CD4-positive, alpha-beta T cell treated with Interleukin-4 for 1 hour (primary cell): ENCODE data around the gene TMEM140.
"Not testable (repeated sequence)": the region's sequence is repeated elsewhere in the genome, so short reads cannot be mapped to it uniquely, and the experiment has no call there.

Source experiments
- DNase-seq, 2 donors: peaks; one replicate each; pipeline ENCODE4 v3.0.0-alpha.2; 2020 to 2022

Gene TMEM140

DNA sequence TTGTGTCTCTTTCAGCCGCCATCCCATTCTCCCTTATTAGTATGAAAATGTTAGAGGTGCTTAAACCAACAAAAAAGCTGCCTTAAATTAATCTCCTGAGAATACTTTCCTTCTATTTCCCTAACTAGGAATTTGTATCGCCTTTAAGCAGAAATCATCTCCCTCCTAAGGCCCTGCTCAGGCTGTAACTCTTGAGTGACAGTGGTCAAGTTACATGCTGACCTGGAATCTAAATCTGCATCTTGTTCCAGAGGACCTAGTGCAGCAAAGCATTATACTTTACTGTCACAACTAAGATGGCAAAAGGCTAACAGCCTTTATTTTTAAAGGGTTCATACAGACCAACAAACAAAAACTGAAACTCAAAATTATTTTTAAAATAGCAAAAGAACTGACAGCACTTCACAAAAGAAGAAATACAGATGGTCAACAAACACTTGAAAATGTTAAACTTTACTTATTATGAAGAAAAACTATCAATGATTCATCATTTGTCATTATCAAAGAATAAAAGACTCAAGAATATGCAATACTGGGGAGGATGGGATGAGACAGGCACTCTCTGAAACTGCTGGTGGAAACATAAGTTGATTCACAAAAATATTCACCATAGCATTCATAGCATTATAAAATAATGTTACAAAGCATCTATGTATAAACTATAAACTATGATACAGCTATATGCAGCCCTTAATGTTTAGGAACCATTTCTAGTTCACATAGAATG, 11.7 kb downstream of the TMEM140 start:
- DNase-seq, result no peak

DNA sequence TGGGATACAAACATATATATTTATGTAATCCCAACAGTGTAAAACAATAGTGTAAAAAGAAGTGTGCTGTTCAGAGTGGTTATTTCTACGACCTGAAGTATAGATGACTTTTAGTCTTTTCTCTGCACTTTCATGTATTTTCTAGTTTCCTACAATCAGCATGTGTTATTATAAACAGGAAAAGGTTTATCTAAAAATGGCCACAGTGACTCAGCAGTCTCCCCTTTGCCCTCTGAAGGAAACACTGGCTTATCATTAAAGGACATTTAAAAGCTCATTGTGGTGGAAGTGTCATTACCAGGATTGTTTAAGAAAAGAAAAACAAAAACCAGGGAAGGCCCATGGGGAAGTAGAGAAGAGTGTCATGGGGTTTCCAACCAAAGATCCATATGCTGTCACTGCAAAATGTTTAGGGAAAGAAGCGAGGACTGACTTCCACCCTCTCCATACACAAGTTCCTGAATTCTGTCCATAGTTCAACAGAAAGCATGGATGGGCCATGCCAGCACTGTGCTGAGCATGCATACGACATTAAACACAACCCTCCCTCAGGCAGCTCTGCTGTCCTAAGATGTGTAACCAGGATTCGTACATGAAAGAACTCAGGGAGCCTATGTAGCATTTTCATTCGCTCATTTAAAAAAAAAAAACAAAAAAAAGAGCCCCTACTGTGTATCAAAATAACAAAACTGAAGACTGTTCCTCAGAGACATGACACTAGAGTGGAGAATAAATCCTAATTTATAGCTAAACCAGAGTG, 12.4 kb downstream of the TMEM140 start:
- no peak for DNase-seq

DNA sequence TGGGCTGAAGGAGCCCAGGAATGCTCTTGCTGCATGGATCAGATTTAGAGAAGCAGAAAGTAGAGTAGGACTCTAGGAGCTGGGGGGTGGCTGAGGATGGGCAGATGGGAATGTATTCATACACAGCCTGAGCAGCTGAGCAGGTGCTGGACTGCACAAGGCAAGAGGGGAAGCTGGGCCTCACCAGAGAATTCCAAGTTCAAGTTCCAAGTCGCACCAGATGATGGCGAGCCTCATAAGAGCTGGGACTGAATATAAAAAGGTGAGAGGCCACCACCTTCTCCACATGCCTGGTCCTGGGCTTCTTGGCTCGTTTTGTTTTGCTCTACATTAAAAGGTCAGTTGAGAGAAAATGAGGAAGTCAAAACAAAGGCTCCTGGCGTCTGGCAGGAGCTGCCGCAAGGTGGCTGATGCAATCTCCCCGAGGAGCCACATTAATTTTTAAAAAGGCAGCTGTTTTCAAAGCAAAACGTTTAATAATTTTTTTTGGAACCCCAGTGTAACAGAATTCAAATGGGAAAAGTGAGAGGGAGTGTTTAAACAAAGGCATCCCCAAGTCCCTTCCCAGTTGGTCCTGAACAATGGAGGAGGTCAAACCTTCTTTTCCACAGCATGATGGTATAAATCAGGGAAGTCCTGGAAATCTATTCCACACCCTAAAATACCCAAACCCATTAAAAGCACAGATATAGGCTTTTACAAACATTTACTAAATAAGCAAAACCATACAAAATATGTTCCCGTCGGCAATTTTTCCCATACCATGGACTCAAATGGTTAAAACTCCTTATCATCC, 13.2 kb downstream of the TMEM140 start:
- DNase-seq, result peak in 1 of 2 donors; percentile 25

DNA sequence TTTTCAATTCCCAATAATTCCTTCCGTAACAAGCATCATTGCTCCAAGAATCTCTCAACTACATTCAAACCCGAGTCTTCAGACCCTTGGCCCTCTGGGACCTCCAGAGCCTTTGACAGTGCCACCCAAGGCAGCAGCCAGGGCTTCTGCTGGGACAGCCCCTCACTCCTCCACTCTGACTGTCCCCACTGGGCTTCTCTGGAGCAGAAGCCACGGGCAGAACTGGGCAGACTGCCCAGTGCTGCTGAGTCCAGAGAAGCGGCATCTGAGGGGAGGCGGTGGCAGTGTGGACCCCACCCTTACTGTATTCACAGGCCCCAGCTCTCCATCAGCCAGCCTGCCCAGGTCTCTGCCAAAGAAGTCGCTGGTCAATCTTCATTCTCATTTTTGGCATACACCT, 13.8 kb downstream of the TMEM140 start:
- no peak for DNase-seq

DNA sequence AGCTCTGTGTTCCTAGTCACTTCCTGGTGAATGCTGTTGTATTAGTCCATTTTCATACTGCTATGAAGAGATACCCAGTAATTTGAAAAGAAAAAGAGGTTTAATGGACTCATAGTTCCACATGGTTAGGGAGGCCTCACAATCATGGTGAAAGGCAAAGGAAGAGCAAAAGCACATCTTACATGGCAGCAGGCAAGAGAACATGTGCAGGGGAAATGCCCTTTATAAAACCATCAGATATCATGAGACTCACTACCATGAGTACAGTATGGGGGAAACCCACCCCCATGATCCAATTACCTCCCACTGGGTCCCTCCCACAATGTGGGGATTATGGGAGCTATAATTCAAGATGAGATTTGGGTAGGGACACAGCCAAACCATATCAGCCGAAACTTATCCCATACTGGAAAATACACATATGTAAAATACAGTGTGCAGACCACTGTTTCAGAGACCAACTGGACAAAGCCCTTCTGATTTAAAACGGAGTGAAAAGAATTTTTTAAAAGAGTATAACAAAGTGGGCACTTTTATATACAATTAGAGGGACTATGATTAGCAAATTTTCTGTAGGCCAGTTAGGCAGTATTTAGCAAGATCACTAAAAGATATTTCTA, 14.6 kb downstream of the TMEM140 start:
- no peak for DNase-seq

DNA sequence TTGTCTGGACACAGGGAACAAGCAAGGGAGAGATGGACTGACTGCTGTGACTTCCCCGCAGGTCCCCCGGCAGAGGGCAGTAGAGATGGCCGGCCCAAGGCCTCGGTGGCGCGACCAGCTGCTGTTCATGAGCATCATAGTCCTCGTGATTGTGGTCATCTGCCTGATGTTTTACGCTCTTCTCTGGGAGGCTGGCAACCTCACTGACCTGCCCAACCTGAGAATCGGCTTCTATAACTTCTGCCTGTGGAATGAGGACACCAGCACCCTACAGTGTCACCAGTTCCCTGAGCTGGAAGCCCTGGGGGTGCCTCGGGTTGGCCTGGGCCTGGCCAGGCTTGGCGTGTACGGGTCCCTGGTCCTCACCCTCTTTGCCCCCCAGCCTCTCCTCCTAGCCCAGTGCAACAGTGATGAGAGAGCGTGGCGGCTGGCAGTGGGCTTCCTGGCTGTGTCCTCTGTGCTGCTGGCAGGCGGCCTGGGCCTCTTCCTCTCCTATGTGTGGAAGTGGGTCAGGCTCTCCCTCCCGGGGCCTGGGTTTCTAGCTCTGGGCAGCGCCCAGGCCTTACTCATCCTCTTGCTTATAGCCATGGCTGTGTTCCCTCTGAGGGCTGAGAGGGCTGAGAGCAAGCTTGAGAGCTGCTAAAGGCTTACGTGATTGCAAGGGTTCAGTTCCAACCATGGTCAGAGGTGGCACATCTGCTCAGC, 16.6 kb downstream of the TMEM140 start:
- no peak for DNase-seq

DNA sequence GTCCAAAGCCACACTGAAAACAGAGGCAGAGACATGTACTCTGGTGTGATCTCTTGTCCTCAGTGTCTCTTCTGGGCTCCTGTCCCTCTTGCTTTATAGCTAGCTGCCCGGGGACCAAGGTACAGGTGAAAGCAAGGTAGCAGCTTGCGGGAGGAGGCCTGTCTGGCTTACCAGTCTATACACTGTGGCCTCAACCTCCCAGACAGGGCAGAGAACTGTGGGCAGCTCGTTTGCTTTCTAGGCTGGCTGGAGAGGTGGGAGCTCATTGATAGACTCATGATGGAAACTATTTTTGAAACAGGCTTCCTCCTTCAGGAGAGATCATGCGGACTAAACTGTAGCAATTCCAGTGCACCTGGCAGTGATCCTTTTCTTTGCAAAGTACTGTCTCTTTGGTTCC, 18.0 kb downstream of the TMEM140 start:
- DNase-seq, result no peak

DNA sequence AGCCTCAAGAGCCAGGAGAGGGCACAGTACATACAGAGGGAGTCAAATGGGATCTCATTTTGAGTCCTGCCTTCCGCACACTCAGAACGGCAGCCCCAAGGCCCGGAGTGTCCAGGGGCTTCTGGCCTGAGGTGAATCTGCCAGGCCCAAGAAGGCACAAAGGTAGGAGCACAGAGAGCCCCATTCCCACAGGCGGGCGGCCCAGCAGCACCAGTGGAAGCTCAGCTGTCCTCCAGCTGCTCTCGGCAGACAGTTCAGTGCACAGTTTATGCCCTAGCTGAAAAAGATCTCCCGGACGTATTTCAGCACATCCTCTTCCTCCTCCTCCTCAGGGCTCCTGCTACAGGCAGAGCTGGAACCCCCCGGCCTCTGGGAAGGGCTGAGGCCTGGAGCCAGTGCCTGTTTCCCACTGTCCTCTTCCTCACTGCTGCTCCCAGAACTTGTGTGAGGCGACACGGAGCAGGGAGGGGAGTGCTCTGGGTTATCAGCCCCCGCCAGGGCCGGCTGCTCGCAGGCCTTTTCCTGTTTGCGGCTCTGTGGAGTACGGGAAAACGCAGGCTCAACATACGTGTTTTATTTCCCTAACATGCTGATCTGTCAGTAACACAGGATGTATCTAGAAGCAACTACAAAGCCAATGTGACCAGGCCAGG, 18.6 kb downstream of the TMEM140 start:
- no peak for DNase-seq

DNA sequence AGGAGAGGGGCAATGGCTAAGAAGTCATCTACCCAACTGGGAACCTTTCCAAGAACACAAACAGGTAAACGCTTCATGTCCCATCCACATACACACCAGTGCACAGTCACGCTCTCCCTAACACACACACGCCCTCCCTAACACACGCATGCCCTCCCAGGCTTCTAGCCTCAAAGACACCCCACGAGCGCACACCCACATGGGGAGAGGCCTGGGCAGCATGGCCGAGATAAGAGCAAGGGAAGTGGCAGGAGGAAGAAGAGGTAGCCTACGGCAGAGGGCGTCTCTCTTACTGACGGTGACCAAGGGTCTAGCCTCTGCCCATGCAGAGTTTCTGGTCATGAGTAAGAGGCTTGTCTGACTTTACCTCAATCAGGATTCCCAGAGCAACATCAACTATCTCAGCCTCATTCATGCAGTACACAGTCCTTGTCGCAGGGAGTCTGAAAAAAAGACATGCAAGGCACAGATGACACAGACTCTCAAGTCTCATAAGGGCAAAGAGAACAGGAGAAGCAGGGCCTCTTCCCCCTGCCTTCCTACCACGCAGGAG, 19.6 kb downstream of the TMEM140 start:
- DNase-seq, result no peak

DNA sequence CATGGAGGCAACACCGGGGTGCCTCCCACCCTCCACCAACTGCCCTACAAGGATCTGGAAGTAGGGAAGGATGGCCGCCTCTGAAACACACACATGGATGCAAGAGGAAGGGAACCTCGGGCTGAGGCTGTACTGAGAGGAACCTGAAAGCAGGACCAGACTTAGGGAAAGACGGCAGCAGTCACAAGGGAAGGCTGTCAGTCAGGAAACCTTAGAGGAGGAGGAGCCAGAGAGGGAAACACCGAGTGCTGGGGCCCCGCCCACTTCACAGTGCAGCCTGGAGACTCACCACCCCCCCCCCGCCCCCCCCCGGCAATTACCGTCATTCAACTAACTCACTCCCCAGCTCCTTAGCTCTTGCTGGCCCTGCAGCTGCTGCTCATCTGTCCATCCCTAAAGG, 20.1 kb downstream of the TMEM140 start:
- DNase-seq, result peak; percentile 43 to 47

DNA sequence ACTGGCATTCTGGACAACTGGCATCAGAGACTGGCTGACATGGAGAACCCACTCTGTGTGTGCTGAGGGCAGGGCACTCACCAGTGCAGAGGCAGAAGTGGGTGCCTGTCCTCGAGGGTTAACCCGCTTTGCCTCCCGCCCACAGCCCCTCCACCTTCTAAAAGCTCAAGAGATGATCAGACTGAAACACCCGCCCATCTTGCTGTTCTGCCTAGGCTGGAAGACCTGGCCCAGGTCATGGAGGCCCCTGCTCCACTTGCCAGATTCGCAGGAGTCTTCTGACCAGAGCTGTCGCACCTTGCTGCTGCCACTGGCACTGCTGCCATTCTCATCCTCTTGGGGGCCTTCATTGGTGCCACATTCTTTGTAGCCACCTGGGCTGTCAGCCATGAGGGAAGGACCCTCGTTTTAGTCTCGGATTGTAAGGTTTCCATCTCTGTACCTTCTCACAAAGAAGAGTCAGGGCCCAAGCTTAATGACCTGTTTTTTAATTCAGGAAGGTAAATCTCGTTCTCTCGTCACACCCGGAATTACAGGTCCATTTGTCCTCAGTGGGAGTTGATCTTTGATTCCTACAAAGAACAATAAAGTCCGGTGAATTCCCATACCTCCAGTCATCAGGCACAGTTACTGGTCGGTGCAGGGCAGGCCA, 20.7 kb downstream of the TMEM140 start:
- no peak for DNase-seq

DNA sequence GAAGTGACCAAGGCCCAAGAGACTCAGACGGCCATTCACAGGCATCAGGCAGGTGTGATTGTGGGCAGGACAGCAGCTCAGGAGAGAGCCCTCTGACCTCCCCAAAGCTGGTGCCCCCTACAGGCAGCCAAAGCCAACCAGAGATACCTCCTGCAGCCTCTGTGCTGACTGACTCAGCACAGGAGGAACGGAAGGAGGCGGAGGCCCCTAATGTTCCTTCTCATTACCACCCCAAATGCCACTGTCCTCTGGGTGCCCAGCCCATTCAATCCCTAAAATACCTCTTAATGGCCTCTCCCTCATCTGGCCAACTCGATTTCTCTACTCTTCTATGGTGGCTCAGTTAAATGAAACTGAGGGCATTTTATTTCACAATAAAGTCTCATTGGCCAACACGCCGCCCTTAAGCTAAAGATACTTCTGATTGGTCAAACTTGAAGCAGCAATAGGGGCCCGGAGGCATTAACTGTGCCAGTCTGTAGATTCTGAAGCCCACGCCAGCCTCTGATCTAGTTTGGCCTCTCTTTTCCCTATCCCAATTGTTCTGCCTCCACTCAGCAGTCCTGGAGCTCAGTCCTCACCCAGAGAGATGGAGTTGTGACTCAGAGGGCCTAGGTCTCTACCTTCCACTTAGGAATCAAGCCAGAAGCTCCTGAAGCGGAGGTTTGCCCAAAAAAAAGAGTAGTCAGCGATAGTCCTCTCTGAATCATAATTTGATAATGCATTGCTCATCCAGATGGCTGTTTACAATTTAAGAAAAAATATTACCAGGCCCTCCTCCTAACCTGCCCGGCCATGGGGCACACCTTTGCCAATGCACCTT, 21.5 kb downstream of the TMEM140 start:
- peak; percentile 71 to 73 for DNase-seq

DNA sequence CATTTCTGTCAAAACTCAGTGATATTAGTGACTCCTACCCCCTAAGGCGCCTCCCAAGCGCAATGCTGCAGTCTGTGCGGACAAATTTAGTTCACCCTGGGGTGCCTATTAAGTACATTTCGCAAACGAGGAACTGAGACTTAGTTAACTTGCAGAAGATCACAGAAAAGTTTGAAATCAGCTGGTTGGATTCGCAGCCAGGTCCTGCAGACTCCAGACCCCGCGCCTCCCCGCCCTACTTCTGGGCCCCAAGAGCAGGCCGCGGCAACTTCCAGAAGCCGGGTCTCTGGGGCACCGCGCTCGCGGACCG, 22.0 kb downstream of the TMEM140 start:
- DNase-seq, result no peak

DNA sequence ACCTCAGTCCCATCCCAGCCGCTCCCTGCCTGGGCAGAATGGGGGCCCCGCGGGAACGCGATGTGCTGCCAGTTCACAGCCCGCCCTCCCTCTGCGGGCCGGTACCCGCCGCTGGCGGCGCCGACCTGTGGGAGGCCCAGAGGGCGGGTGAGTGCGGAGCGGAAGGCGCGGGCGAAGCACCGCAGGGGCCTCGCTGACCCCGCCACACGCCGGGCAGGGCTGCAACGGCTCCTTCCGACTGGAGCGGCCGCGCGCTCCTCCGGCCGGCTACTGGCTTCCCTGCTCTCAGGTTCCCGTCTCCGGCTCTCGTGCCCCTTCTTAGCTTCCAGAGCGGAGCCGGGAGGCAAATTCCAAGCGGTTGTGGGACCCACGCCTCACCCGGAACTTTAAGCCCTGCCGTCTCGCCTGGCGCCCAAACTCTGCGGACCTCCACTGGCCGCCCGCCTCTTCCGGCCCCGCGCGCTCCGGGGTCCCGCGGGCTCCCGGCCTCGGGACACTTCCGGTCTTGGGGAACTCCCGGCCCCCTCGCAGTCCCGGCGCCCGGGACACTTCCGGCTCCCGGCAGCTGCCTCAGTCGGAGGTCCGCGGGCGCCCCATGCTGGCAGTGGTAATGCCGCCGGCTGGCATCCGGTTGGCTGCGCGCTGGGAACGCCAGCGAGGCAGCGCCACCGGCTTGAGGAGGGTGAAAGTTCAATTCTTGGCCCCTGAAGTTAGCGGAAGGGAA, 22.6 kb downstream of the TMEM140 start, which contains the start of gene CYREN:
TSS of gene CYREN (minus strand) at position 434 of the 724 bp plus-strand sequence. CDS start 1,785 bp downstream, outside the sequence.
- DNase-seq, result peak; percentile 91 to 92

DNA sequence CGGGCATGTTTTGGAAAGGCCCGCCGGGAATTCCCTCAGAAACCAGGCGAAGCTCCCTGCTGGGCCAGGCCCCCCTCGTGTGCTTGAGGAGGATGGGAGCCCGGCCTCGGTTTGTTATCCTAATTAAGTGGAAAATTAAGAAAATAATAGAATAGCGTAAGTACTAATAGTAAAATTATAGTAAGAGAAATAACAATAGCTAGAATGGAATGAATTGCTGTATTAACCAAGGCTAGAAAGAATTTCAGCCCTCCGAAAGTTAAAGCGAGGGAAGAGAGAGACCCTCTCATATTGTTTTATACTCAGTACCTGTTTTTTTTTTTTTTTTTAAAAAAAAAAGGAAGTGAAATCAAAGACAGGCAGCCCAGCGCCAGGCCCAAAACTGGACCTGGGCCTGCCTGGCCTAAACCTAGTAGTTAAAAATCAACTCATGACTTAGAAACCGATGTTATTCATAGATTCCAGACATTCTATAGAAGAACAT, 23.2 kb downstream of the TMEM140 start:
- DNase-seq, result not testable (repeated sequence)

DNA sequence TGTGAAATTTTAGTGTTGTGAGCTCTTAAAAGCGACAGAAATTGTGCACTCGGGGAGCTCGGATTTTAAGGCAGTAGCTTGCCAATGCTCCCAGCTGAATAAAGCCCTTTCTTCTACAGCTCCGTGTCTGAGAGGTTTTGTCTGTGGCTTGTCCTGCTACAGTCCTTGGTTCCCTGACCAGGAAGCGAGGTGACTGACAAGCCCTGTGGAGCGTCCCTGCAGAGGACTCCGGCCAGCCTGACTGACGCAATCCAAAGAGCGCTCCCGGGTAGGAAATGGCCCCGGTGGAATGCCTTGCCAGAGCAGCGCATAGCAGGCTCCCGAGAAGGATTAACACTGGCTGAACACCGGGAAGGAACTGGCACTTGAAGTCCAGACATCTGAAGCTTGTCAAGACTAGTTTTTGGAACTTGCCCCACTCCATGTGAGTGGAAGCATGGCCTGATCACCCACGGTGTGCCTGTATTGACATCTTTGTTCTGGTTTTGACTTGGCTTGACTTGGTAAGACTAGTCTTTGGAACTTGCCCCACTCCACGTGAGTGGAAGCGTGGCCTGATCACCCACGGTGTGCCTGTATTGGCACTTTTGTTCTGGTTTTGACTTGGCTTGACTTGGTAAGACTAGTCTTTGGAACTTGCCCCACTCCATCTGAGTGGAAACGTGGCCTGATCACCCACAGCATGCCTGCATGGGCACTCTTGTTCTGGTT, 23.9 kb downstream of the TMEM140 start:
- not testable (repeated sequence) for DNase-seq

DNA sequence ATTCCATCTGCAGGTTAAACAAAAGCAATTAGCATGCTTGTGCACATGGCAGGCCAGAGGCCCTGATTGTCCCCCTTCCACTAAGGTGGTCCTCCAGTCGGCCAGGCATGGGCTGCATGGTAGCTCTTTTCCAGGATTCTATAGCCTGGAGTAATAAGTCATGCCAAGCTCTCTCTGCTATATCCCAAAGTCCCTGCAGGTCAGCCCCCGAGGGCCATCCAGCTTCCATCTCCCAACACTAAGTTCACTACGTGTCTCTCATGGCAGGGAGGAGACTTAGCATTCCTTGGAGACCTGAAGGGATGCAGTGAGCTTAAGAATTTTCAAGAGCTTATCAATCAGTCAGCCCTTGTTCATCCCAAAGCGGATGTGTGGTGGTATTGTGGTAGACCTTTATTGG, 26.0 kb downstream of the TMEM140 start:
- not testable (repeated sequence) for DNase-seq

DNA sequence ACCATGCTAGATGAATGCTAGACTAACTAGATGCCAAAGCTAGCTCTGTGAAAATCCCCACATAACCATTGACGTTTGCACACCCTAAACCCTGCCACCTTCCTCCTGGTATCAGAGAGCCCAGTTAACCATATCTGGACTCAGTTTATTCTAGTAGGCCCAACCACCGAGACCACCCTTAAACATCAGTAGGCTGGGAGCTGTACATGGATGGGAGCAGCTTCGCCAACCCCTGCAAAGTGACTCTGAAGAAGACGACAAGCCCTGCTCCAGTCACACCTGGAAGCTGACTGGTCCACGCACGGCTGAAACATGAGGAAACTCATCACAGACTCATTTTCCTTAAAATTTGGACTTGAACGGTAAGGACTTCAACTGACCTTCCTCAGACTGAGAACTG, 27.1 kb downstream of the TMEM140 start:
- DNase-seq, result no peak

DNA sequence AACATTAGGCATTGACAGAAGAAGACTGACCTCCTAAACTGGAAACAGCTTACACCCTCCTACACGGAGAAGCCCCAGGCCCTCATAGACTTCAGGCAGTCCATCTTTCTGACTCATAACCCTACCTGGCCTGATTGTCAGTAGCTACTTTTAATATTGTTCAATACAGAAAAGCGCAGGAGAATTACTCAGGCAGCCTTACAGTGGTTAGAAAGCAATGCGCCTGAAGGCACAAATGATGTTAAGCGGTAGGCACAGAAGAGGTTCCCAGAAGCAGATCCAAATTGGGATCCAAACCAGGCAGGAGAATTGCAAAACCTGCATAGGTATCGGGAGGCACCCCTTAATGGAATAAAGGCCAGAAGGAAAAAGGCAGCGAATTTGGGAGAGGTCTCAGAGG, 28.1 kb downstream of the TMEM140 start:
- DNase-seq, result no peak
